HFFc6 (cell line): ENCODE measurements around the gene PYURF. TPM values are rescaled to one million over a fixed set of nuclear protein-coding genes. Genes with fewer than 3 reads are reported as not detected.

Experiments
- DNase-seq: peaks from one replicate; pipeline ENCODE4 v3.0.0-alpha.2; 2018
- H3K27ac Mint-ChIP-seq: 2 replicates; pipeline ENCODE4 v1.8.0; 2020; ENCODE audit warnings: mild to moderate bottlenecking, mixed read lengths
- H3K27me3 Mint-ChIP-seq: 2 replicates; pipeline ENCODE4 v1.8.0; 2021; ENCODE audit warnings: mild to moderate bottlenecking, moderate library complexity, mixed read lengths; ENCODE audit not compliant: insufficient read depth
- H3K36me3 Mint-ChIP-seq: 2 replicates; pipeline ENCODE4 v1.8.0; 2021; ENCODE audit warnings: low read depth, mixed read lengths
- H3K4me1 Mint-ChIP-seq: 2 replicates; pipeline ENCODE4 v1.8.0; 2020; ENCODE audit warnings: low read depth, mixed read lengths
- H3K4me3 Mint-ChIP-seq: 2 replicates; pipeline ENCODE4 v1.8.0; 2020; ENCODE audit warnings: mild to moderate bottlenecking, moderate library complexity, mixed read lengths
- H3K9me3 Mint-ChIP-seq: 2 replicates; pipeline ENCODE4 v1.8.0; 2020; ENCODE audit warnings: mild to moderate bottlenecking, mixed read lengths
- total RNA-seq, 6 experiments: library from RNA; stranded (reverse); fragmentation: NEBNext Ultra II Directional; extraction: Animal tissue kit (Norgen Biotek cat#: 25700); gene quantifications; 2 replicates in 1 of 6; 3 replicates in 5 of 6; pipeline ENCODE4 v1.2.3, GENCODE V29; 2021
- TF ChIP-seq, protein P1 (sequence below): fragments of 200-600 bp; sonication (generic); IDR thresholded peaks from 2 replicates; pipeline ENCODE4 v1.5.0; 2021; ENCODE audit warnings: antibody characterized with exemption, mild to moderate bottlenecking

Gene PYURF
- total RNA-seq, 6 experiments from 2014 or later: 70.4 to 78.6 (median 73.5) TPM

DNA sequence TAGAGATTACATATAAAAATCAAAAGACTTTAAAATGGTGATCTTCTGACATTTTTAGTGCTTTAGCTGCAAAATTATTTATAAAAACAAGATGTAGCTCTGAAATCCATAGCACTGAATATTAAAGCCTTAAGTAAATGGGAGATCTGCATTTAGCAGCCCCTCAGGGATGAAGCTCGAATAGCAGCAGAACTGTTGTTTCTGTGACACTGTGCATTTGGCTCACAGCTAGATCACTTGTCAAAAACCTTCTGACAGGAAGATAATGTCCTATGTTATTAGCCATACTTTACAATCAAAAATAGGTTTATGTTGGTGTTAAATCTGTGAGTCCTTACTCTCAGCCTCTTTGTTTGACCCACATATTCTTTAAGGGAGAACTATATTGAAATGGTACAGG, 14.1 kb upstream of the PYURF start:
- Mint-ChIP-seq H3K9me3 (no peaks in the 10 kb centered on the region), H3K27ac (no peak overlapping the region), H3K4me3 (no peak overlapping the region), H3K36me3 (no peaks in the 10 kb centered on the region), H3K27me3 (no peaks in the 10 kb centered on the region; the same call in 1 of the 2 replicates), H3K4me1 (peaks cover 61% of the 10 kb centered on the region)
- DNase-seq: no peak
- TF ChIP-seq, protein P1, sequence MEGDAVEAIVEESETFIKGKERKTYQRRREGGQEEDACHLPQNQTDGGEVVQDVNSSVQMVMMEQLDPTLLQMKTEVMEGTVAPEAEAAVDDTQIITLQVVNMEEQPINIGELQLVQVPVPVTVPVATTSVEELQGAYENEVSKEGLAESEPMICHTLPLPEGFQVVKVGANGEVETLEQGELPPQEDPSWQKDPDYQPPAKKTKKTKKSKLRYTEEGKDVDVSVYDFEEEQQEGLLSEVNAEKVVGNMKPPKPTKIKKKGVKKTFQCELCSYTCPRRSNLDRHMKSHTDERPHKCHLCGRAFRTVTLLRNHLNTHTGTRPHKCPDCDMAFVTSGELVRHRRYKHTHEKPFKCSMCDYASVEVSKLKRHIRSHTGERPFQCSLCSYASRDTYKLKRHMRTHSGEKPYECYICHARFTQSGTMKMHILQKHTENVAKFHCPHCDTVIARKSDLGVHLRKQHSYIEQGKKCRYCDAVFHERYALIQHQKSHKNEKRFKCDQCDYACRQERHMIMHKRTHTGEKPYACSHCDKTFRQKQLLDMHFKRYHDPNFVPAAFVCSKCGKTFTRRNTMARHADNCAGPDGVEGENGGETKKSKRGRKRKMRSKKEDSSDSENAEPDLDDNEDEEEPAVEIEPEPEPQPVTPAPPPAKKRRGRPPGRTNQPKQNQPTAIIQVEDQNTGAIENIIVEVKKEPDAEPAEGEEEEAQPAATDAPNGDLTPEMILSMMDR: no peak

DNA sequence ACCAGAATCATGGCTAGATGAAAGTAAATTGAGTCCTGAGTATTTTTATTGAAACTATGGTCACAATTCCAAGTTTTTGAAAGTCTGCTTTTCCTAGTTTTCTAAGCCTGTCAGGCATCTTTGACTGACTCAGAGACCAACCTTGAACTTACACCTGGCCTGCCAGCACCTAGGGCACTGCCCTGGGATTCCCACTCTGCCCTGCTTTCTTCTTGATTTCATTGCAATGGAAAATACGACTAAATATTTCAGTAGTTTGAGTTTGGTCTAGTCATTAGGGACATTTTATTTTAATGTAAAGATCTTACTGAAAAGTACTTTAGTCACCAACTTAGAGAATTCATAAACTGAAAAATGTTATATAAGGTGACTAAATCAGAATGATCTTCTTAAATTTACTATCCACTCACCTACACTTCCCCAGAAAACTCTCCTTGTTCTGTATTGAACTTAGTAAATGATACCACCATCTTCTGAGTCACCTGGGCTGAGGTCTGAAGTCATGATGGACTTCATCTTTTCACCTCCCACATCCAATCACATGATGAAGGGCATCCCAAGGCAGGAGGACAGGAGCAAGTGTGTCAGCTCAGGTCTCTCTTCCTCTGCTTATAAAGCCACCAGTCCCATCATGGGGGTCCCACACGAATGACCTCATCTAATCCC, 11.6 kb upstream of the PYURF start:
- peak overlapping the region; percentile 90 for H3K27ac Mint-ChIP-seq
- TF ChIP-seq, protein P1: no peak
- no peaks in the 10 kb centered on the region for H3K36me3 Mint-ChIP-seq
- H3K4me3 Mint-ChIP-seq: peak overlapping the region; percentile 78
- H3K27me3 Mint-ChIP-seq: no peaks in the 10 kb centered on the region; the same call in 1 of the 2 replicates
- DNase-seq: no peak
- peaks cover 78% of the 10 kb centered on the region for H3K4me1 Mint-ChIP-seq
- H3K9me3 Mint-ChIP-seq: no peaks in the 10 kb centered on the region

DNA sequence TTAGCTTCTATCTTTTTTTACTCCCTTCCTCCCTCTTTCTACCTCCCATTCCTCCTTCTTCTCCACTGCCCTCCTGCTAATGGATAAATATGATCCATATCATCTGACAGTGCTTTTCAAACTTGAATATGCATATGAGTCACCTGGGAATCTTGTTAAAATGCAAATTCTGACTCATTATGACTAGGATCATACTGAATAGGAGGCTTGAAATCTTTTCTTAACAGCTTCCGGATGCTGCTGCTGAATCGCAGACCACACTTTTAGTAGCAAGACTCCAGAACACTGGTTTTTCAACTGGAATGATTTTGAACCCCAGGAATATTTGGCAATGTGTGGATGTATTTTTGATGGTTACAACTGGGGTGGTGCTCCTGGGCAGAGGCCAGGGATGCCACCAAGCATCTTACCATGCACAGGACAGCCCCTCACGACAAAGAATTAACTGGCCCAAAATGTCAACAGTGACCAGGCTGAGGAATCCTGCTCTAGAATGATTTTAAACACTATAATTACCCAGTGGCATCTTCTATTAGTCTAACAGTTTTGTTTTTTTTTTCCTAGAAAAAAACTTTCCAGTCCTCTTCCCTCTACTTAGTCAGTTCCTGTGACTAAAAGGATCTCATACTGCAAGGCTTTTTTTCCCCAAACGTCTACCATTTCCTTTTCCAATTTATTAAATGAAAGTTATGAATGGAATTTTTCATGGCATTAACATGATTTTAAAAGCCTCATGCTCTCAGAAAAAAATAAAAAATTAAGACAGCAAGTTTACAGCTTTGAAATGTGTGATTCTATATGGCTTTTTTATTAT, 10.6 kb upstream of the PYURF start:
- DNase-seq: peak; percentile 93
- Mint-ChIP-seq H3K4me1 (peaks cover 74% of the 10 kb centered on the region), H3K36me3 (no peaks in the 10 kb centered on the region), H3K27me3 (no peaks in the 10 kb centered on the region; the same call in 1 of the 2 replicates), H3K4me3 (peak overlapping the region; percentile 78), H3K27ac (peak overlapping the region; percentile 90), H3K9me3 (no peaks in the 10 kb centered on the region)
- TF ChIP-seq, protein P1: no peak

- H3K4me3 Mint-ChIP-seq: peak overlapping the region; percentile 78
- TF ChIP-seq, protein P1: no peak
- no peaks in the 10 kb centered on the region for H3K36me3 Mint-ChIP-seq
- peak; percentile 56 for DNase-seq
- peak overlapping the region; percentile 90 for H3K27ac Mint-ChIP-seq
- H3K9me3 Mint-ChIP-seq: no peaks in the 10 kb centered on the region
- no peaks in the 10 kb centered on the region; the same call in 1 of the 2 replicates for H3K27me3 Mint-ChIP-seq
- peaks cover 82% of the 10 kb centered on the region for H3K4me1 Mint-ChIP-seq
Measured at GRCh38 chr4:88533088-88533790, 9.7 kb upstream of the PYURF start.

- H3K36me3 Mint-ChIP-seq: no peaks in the 10 kb centered on the region
- TF ChIP-seq, protein P1: no peak
- DNase-seq: no peak
- H3K27me3 Mint-ChIP-seq: no peaks in the 10 kb centered on the region; the same call in 1 of the 2 replicates
- peak overlapping the region; percentile 83 for H3K4me3 Mint-ChIP-seq
- peaks cover 84% of the 10 kb centered on the region for H3K4me1 Mint-ChIP-seq
- H3K9me3 Mint-ChIP-seq: no peaks in the 10 kb centered on the region
- peak overlapping the region; percentile 90 for H3K27ac Mint-ChIP-seq
Measured at GRCh38 chr4:88531549-88531948, 8.0 kb upstream of the PYURF start.
